Occipital lobe (tissue), 2 donors: ENCODE results near the gene FLG. TPM values are rescaled to one million over a fixed set of nuclear protein-coding genes. Genes with fewer than 3 reads are reported as not detected.
"Not testable (repeated sequence)": the region's sequence is repeated elsewhere in the genome, so short reads cannot be mapped to it uniquely, and the experiment has no call there.

ENCODE experiments used
- DNase-seq: peaks from one replicate; lab custom pipeline; 2025; lab: John Stamatoyannopoulos, UW
- total RNA-seq: library from RNA; depleted of rRNA; stranded (reverse); fragments of >200 nt; gene quantifications from one replicate; pipeline ENCODE4 v1.2.3, GENCODE V29; 2014

The FLG gene
- total RNA-seq: not detected

DNA sequence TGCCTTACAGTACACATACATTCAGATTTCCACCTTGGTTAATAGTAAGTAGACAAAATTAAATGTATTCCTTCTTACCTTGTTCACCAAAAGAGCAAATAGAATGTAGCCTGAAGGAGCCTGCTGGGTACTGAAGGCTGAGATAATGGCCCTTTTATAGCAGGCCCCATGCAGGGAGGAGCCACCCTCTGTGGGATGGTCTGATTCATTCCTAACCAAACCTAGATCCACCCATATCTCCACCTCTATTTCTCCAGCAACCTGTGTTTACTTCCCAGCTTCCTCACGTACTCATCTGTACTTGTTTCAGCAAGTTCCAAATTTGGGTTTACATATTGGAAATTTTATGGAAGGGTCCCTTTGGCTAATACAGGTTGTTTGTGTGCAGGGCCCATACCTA lies at the start of gene FLG:
Gene FLG, minus strand, starts transcription at position 129 of the 400 bp plus-strand sequence. CDS start 9,783 bp downstream, outside the sequence.
- no peak for DNase-seq

GRCh38 chr1:152374451-152374850 lies 49.4 kb upstream of the FLG start:
- DNase-seq: no peak

DNA sequence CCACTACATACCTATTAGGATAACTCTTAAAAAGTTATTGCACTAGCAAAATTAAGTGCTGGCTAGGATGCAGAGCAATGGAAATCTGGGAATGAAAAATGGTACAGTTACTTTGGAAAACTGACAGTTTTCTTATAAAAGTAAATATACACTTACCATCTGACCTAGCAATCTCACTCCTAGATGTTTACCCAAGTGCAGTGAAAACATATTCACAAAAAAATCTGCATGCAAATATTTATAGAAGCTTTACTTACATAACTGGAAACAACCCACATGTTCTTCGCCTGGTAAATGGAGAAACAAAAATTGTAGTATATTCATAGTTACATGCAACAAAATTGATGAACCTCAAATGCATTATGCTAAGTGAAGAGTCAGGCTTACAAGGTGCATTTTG lies 47.6 kb upstream of the FLG start:
- DNase-seq: no peak

GRCh38 chr1:152367436-152367835 lies 42.4 kb upstream of the FLG start:
- DNase-seq: no peak

DNA sequence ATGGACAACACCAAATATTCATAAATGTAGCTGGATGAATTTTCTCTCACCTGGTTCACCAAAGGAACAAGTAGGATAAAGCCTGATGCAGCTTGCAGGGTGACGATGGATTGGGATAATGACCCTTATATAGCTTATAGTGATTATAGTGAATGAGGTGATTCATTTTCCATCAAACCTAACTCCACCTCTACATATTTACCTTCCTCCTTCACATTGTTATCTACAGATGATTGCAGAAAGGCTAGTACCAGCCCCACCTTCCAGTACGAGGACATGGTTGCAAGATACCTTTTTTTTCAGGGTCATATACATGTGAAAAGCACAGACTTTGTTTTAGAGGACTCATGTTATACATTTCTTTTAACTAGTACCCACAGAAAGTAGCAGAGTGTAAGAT lies 34.9 kb upstream of the FLG start, which contains the start of gene FLG2:
Gene FLG2, minus strand, starts transcription at position 101 of the 400 bp plus-strand sequence. CDS start 1,122 bp downstream, outside the sequence.
- no peak for DNase-seq

DNA sequence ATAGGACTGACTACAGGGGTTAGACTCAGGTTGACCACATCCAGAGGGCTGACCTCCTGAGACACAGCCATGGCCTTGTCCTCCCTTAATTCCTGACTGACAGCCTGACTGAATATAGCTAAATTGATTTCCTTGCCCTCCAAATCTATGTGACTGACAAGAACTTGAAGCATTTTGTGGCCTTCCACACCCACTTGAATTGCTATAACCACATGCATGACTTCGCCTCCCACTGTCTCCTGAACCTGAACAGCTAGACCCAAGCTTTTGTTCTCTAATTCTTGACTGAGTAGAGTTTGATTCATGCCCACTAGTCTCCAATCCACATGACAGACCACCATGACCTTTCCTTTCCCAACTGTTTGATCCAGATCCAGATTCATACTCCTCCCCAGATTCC lies 31.7 kb upstream of the FLG start:
- no peak for DNase-seq

- DNase-seq: no peak
Observed at GRCh38 chr1:152349611-152350010, 24.6 kb upstream of the FLG start.

GRCh38 chr1:152348447-152348846 lies 23.4 kb upstream of the FLG start:
- no peak for DNase-seq

DNA sequence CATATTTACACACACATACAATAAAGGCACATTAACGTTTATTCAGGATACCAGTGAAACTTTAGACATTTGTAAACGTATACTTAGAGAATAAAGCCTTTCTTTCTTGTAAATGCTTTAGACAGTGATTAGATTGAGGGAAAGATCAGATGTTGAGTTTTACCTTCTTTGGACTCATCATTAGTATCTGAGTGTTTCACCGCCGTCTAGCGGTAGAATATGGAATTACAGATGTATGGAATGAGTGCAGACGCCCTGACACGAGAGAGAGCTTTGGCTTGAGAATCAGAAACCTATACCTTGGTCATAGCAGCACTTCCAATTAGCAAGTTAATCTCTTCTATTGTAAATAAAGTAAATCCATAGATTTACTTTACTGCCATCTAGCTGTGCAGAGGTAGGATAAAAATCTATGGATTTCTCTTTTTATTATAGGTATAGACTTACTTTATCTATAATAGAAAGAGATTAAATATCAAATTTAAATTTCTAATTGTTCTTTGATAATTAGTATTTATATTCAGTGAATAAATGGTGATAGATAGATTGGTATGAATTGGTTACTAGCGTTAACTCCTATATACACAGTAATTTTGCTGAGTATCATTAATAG lies 22.2 kb upstream of the FLG start:
- DNase-seq: no peak

GRCh38 chr1:152344438-152344837 lies 19.4 kb upstream of the FLG start:
- DNase-seq: no peak

DNA sequence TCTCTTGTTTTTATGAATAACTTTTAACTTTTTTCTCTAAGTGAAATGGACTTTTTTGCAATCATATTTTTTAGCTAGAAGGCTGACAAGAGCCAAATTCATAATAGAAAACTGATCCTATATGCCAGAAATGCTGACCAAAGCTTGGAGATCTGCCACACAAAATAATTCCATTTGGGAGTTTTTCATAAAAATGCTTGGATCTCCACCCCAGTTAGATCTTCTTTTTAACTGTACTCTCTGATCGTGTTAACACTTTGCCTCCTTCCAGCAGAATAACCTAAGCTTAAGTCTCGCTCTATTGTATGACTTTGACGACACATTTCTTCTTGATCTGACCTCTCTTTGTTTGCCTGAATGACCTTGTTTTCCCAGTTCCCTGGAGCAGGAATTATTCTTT lies 18.0 kb upstream of the FLG start:
- DNase-seq: no peak

DNA sequence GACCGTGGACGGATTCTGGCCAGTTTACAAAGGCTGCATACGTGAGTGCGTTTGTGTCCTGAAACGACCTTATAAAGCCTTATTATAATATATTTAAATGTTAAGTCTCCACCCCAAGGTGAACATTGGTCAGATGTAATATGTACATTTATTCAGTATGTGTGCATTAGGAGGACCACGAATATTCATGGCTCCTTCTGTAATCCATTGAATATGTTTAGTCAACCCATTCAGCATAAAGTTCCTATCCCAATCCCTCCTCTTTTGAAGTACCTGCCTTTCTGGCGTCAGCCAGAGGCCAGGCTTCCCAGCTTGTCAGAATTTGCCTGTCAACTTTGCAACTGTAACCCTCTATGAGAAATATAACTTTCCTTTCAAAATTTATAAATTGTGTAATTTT lies 10.4 kb upstream of the FLG start:
- no peak for DNase-seq

GRCh38 chr1:152328801-152329391 lies 3.9 kb upstream of the FLG start:
- no peak for DNase-seq

DNA sequence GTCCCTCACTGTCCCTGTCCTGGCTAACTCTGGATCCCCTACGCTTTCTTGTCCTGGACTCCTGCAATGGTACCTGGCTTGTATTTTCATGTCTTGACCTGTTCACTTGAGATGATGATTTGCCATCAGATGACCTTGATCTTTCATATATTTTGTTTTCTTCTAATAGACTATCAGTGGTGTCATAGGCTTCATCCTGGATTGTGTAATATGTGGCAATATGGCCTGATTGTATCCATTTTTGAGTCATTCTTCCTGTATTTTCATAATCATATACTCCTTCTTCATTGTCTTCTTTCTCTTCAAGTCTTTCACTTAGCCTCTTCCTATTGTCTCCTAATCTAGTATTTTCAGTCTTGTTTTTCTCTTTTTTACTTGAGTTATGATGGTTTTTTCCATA lies 11.1 kb downstream of the FLG start:
- DNase-seq: no peak

GRCh38 chr1:152313319-152313801 lies 11.7 kb downstream of the FLG start:
- no peak for DNase-seq

GRCh38 chr1:152312169-152312568 lies 12.9 kb downstream of the FLG start:
- not testable (repeated sequence) for DNase-seq

DNA sequence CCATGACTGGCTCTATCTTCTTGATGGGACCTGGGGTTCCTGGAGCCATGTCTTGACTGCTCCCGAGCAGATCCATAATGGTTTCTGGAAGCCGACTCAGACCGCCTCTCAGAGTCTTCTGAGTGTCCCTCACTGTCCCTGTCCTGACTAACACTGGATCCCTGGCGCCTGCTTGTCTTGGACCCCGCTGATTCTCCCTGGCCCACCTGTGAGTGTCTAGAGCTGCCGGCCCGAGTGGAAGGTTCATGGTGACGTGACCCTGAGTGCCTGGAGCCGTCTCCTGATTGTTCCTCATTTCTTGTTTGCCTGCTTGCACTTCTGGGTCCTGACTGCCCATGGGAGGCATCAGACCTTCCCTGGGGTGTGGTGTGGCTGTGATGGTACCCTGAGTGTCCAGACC lies 15.1 kb downstream of the FLG start:
- no peak for DNase-seq

GRCh38 chr1:152309320-152309901 lies 15.6 kb downstream of the FLG start:
- DNase-seq: not testable (repeated sequence)

- DNase-seq: not testable (repeated sequence)
Observed at GRCh38 chr1:152308758-152309157, 16.3 kb downstream of the FLG start.

GRCh38 chr1:152307970-152308369 lies 17.1 kb downstream of the FLG start:
- not testable (repeated sequence) for DNase-seq

DNA sequence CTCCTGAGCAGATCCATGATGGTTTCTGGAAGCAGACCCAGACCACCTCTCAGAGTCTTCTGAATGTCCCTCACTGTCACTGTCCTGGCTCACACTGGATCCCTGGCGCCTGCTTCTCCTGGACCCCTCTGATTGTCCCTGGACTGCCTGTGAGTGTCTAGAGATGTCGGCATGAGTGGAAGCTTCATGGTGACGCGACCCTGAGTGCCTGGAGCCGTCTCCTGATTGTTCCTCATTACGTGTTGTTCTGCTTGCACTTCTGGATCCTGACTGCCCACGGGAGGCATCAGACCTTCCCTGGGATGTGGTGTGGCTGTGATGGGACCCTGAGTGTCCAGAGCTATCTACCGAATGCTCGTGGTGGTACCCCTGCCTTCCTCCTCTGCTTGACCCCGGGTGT lies 18.9 kb downstream of the FLG start:
- not testable (repeated sequence) for DNase-seq

DNA sequence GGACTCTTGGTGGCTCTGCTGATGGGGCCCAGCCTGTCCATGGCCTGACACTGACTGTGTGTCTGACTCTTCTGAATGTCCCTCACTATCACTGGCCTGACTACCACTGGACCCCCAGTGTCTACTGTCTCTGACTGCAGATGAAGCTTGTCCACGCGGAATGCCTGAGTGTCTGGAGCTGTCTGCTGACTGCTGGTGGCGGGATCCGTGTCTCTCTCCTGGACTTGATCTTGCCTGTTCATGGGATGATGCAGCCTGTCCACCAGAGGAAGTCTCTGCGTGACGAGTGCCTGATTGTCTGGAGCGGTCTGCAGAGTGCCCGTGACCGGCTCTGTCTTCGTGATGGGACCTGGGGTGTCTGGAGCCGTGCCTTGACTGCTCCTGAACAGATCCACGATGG lies 20.3 kb downstream of the FLG start:
- DNase-seq: not testable (repeated sequence)
